ENCODE data around the gene ACCS.

ACCS gene

DNA sequence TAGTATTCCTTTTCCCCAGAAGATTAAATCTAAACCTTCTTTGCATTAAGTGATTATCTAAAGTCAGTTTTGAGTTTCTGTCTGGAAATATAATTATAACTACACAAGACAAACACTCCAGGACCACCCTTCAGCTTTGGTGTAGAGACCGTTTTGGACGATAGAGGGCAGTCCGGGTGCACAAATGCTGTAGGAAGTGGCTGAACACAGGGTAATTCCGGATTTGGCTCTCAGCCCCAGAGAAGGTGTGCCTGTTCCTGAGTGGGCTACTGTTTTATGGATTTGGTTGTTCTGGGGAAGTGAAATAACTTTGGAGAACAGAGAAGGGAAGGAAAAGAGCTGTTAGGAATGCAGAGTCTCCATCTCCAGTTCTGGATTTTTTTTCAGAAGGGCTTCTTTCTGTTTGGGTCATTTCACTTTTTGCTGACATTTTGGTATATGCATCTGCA lies 44.2 kb downstream of the ACCS start:
- peak; percentile 92 for TF ChIP-seq CTCF (IDR thresholded peaks at IDR 0.05)

DNA sequence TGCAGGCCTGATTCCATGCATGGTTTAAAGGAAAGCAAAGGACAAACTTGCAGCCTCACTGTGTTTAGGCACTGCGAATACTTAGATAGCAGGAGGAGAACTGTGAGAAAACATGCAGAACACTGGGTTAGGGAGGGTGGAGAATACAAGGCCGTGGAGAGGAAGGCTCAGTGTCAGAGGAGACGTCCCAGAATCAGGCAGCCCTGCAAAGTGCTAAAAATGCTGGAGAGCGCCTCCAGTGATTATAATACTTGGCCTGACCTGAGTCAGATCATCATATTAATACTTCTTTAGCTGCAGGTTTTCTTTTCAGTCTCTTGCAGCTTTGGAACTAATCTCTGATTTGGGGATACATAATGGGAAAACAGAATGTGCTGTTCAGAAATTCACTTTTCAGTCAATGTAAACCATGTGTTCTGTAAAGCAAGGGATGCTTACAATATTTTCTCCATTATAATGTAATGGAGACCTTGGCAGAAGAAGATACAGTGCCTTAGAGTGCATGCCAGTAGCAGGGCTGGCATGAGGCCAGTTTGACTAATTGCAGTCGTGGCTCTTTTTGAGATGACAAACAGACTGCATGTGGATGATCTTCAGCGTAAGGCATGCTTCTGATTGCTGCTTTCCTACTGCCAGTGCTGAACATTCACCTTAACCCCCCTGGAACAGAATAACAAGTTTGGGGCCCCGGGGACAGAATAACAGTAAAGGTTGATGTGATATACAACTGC lies 46.2 kb downstream of the ACCS start:
- TF ChIP-seq CTCF (IDR thresholded peaks at IDR 0.05) = no peak

DNA sequence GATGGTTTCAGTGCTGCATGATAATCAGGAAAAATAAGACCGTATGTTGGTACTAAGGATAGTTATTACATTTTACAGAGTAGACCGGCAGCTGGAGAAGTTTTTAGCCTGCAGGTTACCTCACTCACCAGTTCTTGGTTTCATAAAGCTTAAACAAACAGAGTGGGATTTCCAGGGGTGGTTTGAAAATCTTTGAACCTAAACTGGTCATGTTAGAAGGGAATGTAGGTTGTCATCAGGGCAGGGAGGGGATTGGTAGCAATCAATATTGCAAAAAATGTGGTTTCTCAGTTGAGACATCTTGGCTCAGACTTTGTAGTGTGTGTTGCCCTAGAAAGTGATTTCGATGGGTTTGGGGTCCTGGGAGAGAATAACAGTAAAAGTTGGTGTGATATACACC lies 46.9 kb downstream of the ACCS start:
- no peak for TF ChIP-seq CTCF (IDR thresholded peaks at IDR 0.05)

GRCh38 chr11:44113572-44113971 lies 47.5 kb downstream of the ACCS start:
- no peak for TF ChIP-seq CTCF (IDR thresholded peaks at IDR 0.05)

DNA sequence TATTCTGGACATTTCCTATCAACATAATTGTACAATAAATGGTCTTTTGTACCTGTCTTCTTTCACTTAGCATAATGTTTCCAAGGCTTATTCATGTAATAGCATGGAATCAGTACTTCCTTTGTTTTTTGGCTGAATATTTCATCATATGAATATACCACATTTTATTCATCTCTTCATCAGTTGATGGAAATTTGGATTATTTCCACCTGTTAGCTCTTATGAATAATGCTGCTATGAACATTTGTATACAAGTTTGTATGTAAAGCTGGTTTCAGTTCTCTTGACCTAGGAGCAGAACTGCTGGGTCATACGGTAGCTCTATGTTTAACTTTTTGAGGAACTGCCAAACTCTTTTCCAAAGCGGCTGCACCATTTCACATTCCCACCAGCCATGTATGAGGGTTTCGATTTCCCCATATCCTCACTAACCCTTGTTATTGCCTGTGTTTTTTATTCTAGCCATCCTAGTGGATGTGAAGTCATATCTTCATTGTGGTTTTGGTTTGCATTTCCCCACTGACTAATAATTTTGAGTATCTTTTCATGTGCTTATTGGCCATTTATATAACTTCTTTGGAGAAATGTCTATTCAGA lies 50.3 kb downstream of the ACCS start:
- TF ChIP-seq CTCF (IDR thresholded peaks at IDR 0.05) = no peak

GRCh38 chr11:44120169-44120568 lies 54.1 kb downstream of the ACCS start:
- TF ChIP-seq CTCF (IDR thresholded peaks at IDR 0.05) = peak; percentile 51; the same call in 1 of the 2 replicates

DNA sequence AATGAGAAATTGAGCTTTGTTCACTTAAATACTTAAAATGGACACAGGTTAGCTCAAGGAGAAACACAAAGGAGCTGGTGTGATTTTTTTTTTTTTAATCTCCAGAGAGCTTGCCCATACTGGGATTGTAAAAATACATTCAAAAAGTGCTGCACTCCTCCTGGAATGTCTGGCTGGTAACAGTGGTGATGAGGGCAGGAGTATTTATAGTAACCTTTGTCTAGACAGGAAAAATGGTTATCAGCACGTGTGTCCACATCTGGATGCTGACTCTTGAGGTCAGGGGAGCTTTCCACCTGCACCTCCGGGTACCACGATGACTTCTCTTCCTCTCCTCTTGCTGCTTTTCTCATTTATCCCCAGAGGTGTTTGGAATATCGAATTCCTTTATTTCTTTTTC lies 59.5 kb downstream of the ACCS start:
- no peak for TF ChIP-seq CTCF (IDR thresholded peaks at IDR 0.05)
